ENCODE data around the gene URGCP. TPM values are rescaled to one million over a fixed set of nuclear protein-coding genes. Genes with fewer than 3 reads are reported as not detected.

Gene URGCP
- total RNA-seq, 1 donor from 2014 or later: 29.4 TPM

- Mint-ChIP-seq H3K36me3 (ENCODE audit: unreplicated experiment) (peaks cover 2% of the 10 kb centered on the region), H3K4me3 (ENCODE audit: unreplicated experiment) (no peak overlapping the region), H3K4me1 (ENCODE audit: unreplicated experiment) (no peaks in the 10 kb centered on the region), H3K9me3 (ENCODE audit: unreplicated experiment) (no peaks in the 10 kb centered on the region), H3K27me3 (ENCODE audit: unreplicated experiment) (no peaks in the 10 kb centered on the region), H3K27ac (ENCODE audit: unreplicated experiment) (no peak overlapping the region)
- DNase-seq (ENCODE audit: extremely low spot score, unreplicated experiment): no peak
- TF ChIP-seq CTCF (IDR thresholded peaks at IDR 0.05): no peak
Measured at GRCh38 chr7:43937444-43937843, 31.0 kb upstream of the URGCP start.

GRCh38 chr7:43933902-43934560 lies 27.6 kb upstream of the URGCP start:
- no peaks in the 10 kb centered on the region for H3K9me3 Mint-ChIP-seq (ENCODE audit: unreplicated experiment)
- H3K4me3 Mint-ChIP-seq (ENCODE audit: unreplicated experiment): no peak overlapping the region
- no peak overlapping the region for H3K27ac Mint-ChIP-seq (ENCODE audit: unreplicated experiment)
- no peaks in the 10 kb centered on the region for H3K4me1 Mint-ChIP-seq (ENCODE audit: unreplicated experiment)
- DNase-seq (ENCODE audit: extremely low spot score, unreplicated experiment): no peak
- H3K27me3 Mint-ChIP-seq (ENCODE audit: unreplicated experiment): no peaks in the 10 kb centered on the region
- H3K36me3 Mint-ChIP-seq (ENCODE audit: unreplicated experiment): peaks cover 3% of the 10 kb centered on the region
- TF ChIP-seq CTCF (IDR thresholded peaks at IDR 0.05): no peak

GRCh38 chr7:43931346-43931745 lies 24.9 kb upstream of the URGCP start:
- Mint-ChIP-seq H3K4me1 (ENCODE audit: unreplicated experiment) (peaks cover 6% of the 10 kb centered on the region), H3K4me3 (ENCODE audit: unreplicated experiment) (no peak overlapping the region), H3K27ac (ENCODE audit: unreplicated experiment) (no peak overlapping the region), H3K27me3 (ENCODE audit: unreplicated experiment) (no peaks in the 10 kb centered on the region), H3K9me3 (ENCODE audit: unreplicated experiment) (no peaks in the 10 kb centered on the region), H3K36me3 (ENCODE audit: unreplicated experiment) (peaks cover 3% of the 10 kb centered on the region)
- no peak for TF ChIP-seq CTCF (IDR thresholded peaks at IDR 0.05)
- no peak for DNase-seq (ENCODE audit: extremely low spot score, unreplicated experiment)

- H3K36me3 Mint-ChIP-seq (ENCODE audit: unreplicated experiment): peaks cover 3% of the 10 kb centered on the region
Measured at GRCh38 chr7:43929529-43930457, 23.4 kb upstream of the URGCP start.

More at GRCh38 chr7:43929529-43930457, 23.4 kb upstream of the URGCP start:
- Mint-ChIP-seq H3K4me1 (ENCODE audit: unreplicated experiment) (peaks cover 11% of the 10 kb centered on the region), H3K27me3 (ENCODE audit: unreplicated experiment) (no peaks in the 10 kb centered on the region), H3K4me3 (ENCODE audit: unreplicated experiment) (no peak overlapping the region), H3K9me3 (ENCODE audit: unreplicated experiment) (no peaks in the 10 kb centered on the region), H3K27ac (ENCODE audit: unreplicated experiment) (no peak overlapping the region)
- TF ChIP-seq CTCF (IDR thresholded peaks at IDR 0.05): no peak
- no peak for DNase-seq (ENCODE audit: extremely low spot score, unreplicated experiment)
